Smooth muscle cell (in vitro differentiated cells): ENCODE data around the gene TRIM7. TPM values are rescaled to one million over a fixed set of nuclear protein-coding genes. Genes with fewer than 3 reads are reported as not detected.
"Not testable (repeated sequence)": the region's sequence is repeated elsewhere in the genome, so short reads cannot be mapped to it uniquely, and the experiment has no call there.

Experiments
- DNase-seq: peaks from one replicate; lab custom pipeline; 2025; ENCODE audit not compliant: unreplicated experiment; lab: John Stamatoyannopoulos, UW
- H2AFZ ChIP-seq: fragments of 200-600 bp; sonication (generic); 2 replicates; pipeline ENCODE4 v1.6.0; 2016; ENCODE audit warnings: antibody characterized with exemption, low read depth, mild to moderate bottlenecking
- H3F3A ChIP-seq: fragments of 200-600 bp; sonication (generic); 2 replicates; pipeline ENCODE4 v1.6.0; 2017; ENCODE audit warnings: antibody characterized with exemption, low read depth
- H3K27ac ChIP-seq: fragments of 200-600 bp; sonication (generic); 2 replicates; pipeline ENCODE4 v1.5.1; 2016; ENCODE audit warnings: low read depth, mild to moderate bottlenecking
- H3K27me3 ChIP-seq: fragments of 200-600 bp; sonication (generic); 2 replicates; pipeline ENCODE4 v1.6.1; 2016; ENCODE audit warnings: low read depth, mild to moderate bottlenecking
- H3K36me3 ChIP-seq: fragments of 200-600 bp; sonication (generic); 2 replicates; pipeline ENCODE4 v1.5.1; 2016; ENCODE audit warnings: low read depth
- H3K4me1 ChIP-seq: fragments of 200-600 bp; sonication (generic); 2 replicates; pipeline ENCODE4 v1.5.1; 2016; ENCODE audit warnings: low read depth
- H3K4me2 ChIP-seq: fragments of 200-600 bp; sonication (generic); 2 replicates; pipeline ENCODE4 v1.6.0; 2016; ENCODE audit warnings: mild to moderate bottlenecking
- H3K4me3 ChIP-seq: fragments of 200-600 bp; sonication (generic); 2 replicates; pipeline ENCODE4 v1.5.1; 2016; ENCODE audit warnings: mild to moderate bottlenecking
- H3K79me2 ChIP-seq: fragments of 200-600 bp; sonication (generic); 2 replicates; pipeline ENCODE4 v1.6.0; 2016; ENCODE audit warnings: low read depth, mild to moderate bottlenecking
- H3K9ac ChIP-seq: fragments of 200-600 bp; sonication (generic); 2 replicates; pipeline ENCODE4 v1.6.0; 2016; ENCODE audit warnings: low read depth
- H3K9me3 ChIP-seq: fragments of 200-600 bp; sonication (generic); replicated peaks from 2 replicates; pipeline ENCODE4 v1.5.1; 2016; ENCODE audit warnings: low read depth
- H4K20me1 ChIP-seq: fragments of 200-600 bp; sonication (generic); 2 replicates; pipeline ENCODE4 v1.6.0; 2016; ENCODE audit warnings: low read depth
- CTCF ChIP-seq: fragments of 200-600 bp; sonication (generic); IDR thresholded peaks from 2 replicates; pipeline ENCODE4 v1.5.1; 2017; ENCODE audit warnings: borderline replicate concordance, mild to moderate bottlenecking, antibody characterized with exemption; ENCODE audit not compliant: insufficient read depth, poor library complexity, severe bottlenecking
- WGBS: methylation state at CpG from one replicate; pipeline ENCODE4 v1.1.7; 2016; ENCODE audit warnings: low lambda C conversion rate; 5-methylcytosine and 5-hydroxymethylcytosine counted together
- polyA plus RNA-seq: library from polyadenylated mRNA; unstranded; fragments of >200 nt; fragmentation: Nextera tagmentation; extraction: Ambion mirVana; gene quantifications from 2 replicates; pipeline ENCODE4 v1.2.1, GENCODE V29; 2016
- total RNA-seq: library from RNA; depleted of rRNA; stranded (reverse); fragments of >200 nt; gene quantifications from 2 replicates; pipeline ENCODE4 v1.2.3, GENCODE V29; 2014

The TRIM7 gene
- total and polyA plus RNA-seq, 2 experiments from 2014 or later, result not detected

- Histone ChIP-seq H3K79me2 (no peaks in the 10 kb centered on the region), H3K9me3 (no peaks in the 10 kb centered on the region), H3K4me2 (no peak overlapping the region), H3F3A (peaks cover 12% of the 10 kb centered on the region), H4K20me1 (no peaks in the 10 kb centered on the region), H3K27ac (no peak overlapping the region), H3K4me3 (no peak overlapping the region), H3K4me1 (peaks cover 7% of the 10 kb centered on the region), H2AFZ (no peak overlapping the region), H3K27me3 (no peaks in the 10 kb centered on the region), H3K9ac (no peak overlapping the region), H3K36me3 (no peaks in the 10 kb centered on the region)
- DNase-seq, result no peak
- WGBS, result 20% methylated on average over 13 of the region's 16 CpGs
- no peak for TF ChIP-seq CTCF
Measured at GRCh38 chr5:181163487-181164075, 41.4 kb downstream of the TRIM7 start.

- no peaks in the 10 kb centered on the region for H3F3A ChIP-seq
- no peaks in the 10 kb centered on the region for H3K9me3 ChIP-seq
- H3K4me2 ChIP-seq, result peak overlapping the region; percentile 48
- H3K27ac ChIP-seq, result peak overlapping the region; percentile 39
- TF ChIP-seq CTCF, result no peak
- no peak overlapping the region for H3K9ac ChIP-seq
- no peaks in the 10 kb centered on the region for H4K20me1 ChIP-seq
- 94% methylated on average over 4 of the region's 4 CpGs for WGBS
- peaks cover 7% of the 10 kb centered on the region for H3K27me3 ChIP-seq
- H3K4me1 ChIP-seq, result no peaks in the 10 kb centered on the region
- no peak overlapping the region for H2AFZ ChIP-seq
- DNase-seq, result no peak
- H3K79me2 ChIP-seq, result no peaks in the 10 kb centered on the region
- no peak overlapping the region for H3K4me3 ChIP-seq
- no peaks in the 10 kb centered on the region for H3K36me3 ChIP-seq
Measured at GRCh38 chr5:181161534-181162175, 43.3 kb downstream of the TRIM7 start.

- DNase-seq, result not testable (repeated sequence)
- 60% methylated on average over 5 of the region's 48 CpGs for WGBS
Measured at GRCh38 chr5:181160755-181161533, 44.1 kb downstream of the TRIM7 start.

GRCh38 chr5:181160152-181160754 is 44.7 kb downstream of the TRIM7 start:
- DNase-seq, result no peak
- Histone ChIP-seq H3K4me2 (peak overlapping the region; percentile 50), H4K20me1 (no peaks in the 10 kb centered on the region), H3K4me3 (peak overlapping the region; percentile 18), H3K27ac (peak overlapping the region; percentile 69), H3K4me1 (no peaks in the 10 kb centered on the region), H3F3A (no peaks in the 10 kb centered on the region), H3K27me3 (peaks cover 10% of the 10 kb centered on the region), H3K9ac (peak overlapping the region; percentile 62), H2AFZ (no peak overlapping the region), H3K9me3 (no peaks in the 10 kb centered on the region), H3K79me2 (no peaks in the 10 kb centered on the region), H3K36me3 (no peaks in the 10 kb centered on the region)
- TF ChIP-seq CTCF, result no peak
- WGBS, result 82% methylated on average over 15 of the region's 21 CpGs

More at GRCh38 chr5:181160755-181161533, 44.1 kb downstream of the TRIM7 start:
- H3F3A ChIP-seq, H3K9ac ChIP-seq, H3K4me3 ChIP-seq, H3K36me3 ChIP-seq, H2AFZ ChIP-seq, H3K9me3 ChIP-seq, H3K79me2 ChIP-seq, H4K20me1 ChIP-seq, H3K4me1 ChIP-seq: not testable (repeated sequence)
- H3K27me3 ChIP-seq, result peaks cover 10% of the 10 kb centered on the region
- peak overlapping the region; percentile 39 for H3K27ac ChIP-seq
- H3K4me2 ChIP-seq, result peak overlapping the region; percentile 48
